Sciatic nerve (tissue), 2 donors: ENCODE measurements around the gene SEMA6A. TPM values are rescaled to one million over a fixed set of nuclear protein-coding genes. Genes with fewer than 3 reads are reported as not detected.
"Not testable (repeated sequence)": the region's sequence is repeated elsewhere in the genome, so short reads cannot be mapped to it uniquely, and the experiment has no call there.

Experiments used
- ATAC-seq: fragments of 200-7000 bp; cut with Tn5 transposase; one replicate; pipeline ENCODE4 v1.9.1; 2020; ENCODE audit warnings: mild to moderate bottlenecking, moderate library complexity
- DNase-seq: peaks from one replicate; pipeline ENCODE4 v3.0.0-alpha.2; 2020; ENCODE audit warnings: low spot score
- intact Hi-C: fragments of 100-400 bp; cut with DNase I; formaldehyde crosslinking; loops from one replicate; pipeline ENCODE4 v1.14.2; 2022
- total RNA-seq: library from RNA; stranded (reverse); fragmentation: NEBNext Ultra II Directional; extraction: Animal tissue kit (Norgen Biotek cat#: 25700); gene quantifications from one replicate; pipeline ENCODE4 v1.2.1, GENCODE V29; 2021
- donor health status: DM: no; HTN: no; CAD: no.
- donor health status: DM: no; HTN: no; CAD: no.

SEMA6A gene
- total RNA-seq, 1 donor from 2014 or later, result 35.4 TPM

DNA sequence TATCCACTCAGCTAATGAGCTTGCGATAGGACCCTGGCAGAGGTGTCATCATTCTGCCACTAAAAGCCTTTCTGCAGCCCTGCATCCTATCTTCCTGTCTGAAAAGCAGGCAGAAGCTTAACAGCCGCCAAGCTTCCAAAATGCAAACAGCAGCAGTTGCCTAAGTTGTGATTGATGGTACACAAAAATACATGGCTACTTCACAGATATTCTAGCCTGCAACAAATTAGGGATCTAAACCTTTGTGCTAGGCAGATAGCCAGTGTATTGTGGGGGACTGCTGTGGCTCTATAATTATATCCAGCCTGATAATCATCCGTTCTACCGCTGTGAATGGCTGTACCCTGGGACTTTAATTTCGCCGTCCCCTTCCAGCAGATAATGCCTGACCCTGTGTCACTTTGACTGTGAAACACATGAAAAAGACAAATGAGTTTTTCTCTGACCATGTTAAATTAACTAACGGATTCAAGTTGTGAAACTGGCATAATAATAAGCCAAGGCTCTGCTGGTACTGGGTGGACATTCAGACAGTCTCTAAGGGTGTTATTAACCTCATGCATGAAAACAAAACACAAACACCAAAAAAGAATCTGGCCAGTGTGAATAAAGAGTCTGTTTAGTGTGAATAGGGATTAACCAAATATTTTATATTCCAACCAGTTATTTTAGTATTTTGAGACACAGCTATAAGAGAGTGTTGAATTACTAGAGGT is 45.9 kb downstream of the SEMA6A start:
- DNase-seq (no peak), ATAC-seq (no peak)
- intact Hi-C loops, result no loop called here

DNA sequence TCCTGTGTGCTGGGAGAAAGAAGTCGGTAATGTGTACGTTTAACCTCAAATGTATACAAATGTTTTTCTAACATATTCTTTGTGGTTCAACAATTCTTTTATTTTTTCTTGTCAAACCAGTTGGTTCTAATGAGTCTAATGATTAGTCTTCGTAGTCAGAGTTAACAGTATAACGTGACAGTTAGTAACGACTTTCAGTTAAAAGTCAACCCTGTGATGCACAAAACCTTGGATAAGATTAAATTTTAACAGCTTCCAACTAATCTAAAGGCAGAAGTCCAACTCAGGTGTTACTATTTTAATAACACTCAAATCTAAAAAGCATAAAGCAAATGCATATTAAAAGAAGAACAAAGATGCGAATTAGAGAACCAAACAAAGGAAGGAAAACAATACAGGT is 47.0 kb downstream of the SEMA6A start:
- ATAC-seq (no peak), DNase-seq (no peak)
- intact Hi-C loops, result no loop called here

DNA sequence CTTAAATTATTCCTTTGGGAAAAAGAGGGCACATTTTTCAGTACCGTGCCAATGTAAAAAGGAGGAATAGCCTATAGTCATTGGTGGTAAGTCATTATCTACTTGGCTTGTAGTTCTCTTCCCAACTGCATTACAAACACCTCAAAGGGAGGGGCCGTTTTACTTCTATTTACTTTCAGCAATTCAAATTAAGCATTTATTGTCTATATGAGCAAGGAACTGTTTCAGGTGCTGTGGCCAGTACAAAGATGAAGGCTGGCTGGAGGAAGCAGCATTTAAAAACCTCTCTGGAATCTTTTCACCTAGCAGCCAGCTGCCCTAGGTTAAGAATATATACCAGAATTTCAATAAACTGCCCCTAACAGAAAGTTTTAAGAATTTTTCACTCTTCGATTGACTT is 48.9 kb downstream of the SEMA6A start:
- ATAC-seq (no peak), DNase-seq (no peak)
- intact Hi-C loops, result no loop called here

DNA sequence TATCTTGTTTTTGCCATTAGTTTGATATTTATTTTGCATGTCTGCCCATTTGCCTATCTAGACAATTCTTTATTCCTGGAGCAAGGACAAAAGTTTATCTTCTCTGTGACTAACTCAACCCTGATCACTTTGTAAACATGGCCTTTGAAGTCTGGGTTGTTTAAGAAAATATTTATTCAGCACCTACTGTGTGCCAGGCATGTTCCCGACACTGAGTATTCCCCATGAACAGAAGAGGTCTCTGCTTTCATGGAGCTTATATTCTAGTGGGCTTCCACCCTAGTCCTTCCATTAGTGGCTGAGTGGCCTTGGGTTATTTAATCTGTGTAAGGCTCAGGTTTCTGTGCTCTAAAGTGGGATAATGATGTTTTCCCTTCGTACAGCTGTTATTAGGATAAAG is 49.7 kb downstream of the SEMA6A start:
- intact Hi-C loops, result no loop called here
- ATAC-seq, result no peak
- DNase-seq, result no peak

DNA sequence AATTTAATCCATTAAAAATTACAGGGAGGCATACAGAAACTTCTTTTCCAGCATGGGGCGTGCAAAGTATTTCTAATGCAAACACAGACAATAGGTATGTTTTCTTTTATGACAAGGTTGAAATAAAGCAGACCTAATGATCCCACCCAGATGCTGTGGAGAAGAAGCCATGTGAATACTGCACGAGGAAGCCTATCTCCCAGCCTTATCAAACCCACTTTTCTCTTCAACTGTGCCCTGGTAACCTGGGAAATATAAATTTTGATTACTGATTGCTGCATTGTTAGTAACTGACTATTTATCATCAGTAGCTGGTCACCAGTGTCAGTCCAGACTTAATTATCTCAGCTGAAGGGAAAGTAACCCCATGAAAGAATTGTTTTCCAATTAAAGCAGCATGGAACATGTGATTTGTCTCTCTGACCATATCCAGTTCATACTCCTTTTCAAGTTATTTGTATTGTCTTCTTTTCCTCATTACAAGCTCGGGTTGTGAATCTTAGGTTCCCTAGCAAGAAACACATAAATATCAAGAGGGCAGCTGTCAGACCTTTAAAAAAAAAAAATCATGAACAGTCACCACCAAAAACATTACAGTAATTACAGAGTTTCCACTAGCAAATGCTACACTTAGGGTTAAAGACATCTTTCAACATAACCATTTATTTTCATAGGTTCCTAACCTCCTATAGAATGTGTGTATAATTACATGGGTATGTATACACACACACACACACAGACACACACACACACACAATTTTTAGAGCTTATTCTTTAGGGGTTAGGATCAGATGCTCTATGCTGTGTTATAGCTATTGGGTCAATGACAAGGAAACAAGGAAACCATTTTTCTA is 50.3 kb downstream of the SEMA6A start:
- intact Hi-C loops, result no loop called here
- ATAC-seq, result no peak

DNA sequence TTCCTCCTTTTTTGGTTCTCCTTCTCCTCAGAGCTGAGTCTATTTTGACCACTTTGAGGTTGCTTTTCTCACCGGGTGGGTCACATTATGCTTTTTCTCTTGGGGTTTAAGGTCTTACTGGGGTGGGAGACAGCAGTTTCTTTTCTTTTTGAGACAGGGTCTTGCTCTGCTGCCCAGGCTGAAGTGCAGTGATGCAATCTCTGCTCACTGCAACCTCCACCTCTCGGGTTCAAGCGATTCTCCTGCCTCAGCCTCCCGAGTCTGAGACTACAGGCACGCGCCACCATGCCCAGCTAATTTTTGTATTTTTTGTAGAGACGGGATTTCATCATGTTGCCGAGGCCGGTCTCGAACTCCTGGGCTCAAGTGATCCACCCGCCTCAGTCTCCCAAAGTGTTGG is 51.4 kb downstream of the SEMA6A start:
- intact Hi-C loops, DNase-seq, ATAC-seq: not testable (repeated sequence)

More for the DNA sequence above, 50.3 kb downstream of the SEMA6A start:
- no peak for DNase-seq

DNA sequence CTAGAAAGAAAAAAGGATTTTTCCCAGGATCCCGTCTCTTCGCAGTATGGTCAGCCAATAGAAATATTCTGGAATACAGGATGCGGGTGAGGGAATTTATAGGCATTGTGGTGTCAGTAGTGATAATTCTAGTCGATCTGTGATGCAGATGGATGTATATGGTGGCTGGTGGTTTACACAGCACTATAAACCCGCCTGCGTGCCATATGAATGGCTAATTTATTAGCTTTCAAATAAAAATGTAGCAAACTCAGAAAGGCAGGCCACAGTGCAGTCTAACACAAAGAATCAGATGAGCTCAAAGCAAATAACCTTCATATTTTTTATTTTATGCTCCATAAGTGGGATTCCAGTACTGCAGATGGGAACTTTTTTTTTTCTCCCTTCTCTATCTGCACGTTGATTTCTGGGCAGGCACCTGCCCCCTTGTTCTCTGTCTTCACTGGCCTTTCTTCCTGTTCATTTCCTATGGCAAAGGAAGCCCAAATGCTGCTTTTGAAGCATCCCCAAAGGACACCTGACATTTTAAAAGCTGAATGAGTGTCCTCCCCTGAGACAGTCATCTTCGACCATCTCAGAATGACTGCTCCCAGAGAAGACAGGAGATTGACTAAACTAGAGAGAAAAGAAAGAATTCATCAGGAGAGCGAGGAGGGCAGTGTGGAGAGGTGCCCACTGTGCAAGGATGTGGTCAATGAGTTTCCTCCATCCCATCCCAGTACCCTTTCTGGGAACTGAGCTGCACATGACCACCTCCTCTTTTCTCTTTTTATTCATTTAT is 52.1 kb downstream of the SEMA6A start:
- ATAC-seq (no peak), DNase-seq (no peak)
- intact Hi-C loops, result no loop called here

DNA sequence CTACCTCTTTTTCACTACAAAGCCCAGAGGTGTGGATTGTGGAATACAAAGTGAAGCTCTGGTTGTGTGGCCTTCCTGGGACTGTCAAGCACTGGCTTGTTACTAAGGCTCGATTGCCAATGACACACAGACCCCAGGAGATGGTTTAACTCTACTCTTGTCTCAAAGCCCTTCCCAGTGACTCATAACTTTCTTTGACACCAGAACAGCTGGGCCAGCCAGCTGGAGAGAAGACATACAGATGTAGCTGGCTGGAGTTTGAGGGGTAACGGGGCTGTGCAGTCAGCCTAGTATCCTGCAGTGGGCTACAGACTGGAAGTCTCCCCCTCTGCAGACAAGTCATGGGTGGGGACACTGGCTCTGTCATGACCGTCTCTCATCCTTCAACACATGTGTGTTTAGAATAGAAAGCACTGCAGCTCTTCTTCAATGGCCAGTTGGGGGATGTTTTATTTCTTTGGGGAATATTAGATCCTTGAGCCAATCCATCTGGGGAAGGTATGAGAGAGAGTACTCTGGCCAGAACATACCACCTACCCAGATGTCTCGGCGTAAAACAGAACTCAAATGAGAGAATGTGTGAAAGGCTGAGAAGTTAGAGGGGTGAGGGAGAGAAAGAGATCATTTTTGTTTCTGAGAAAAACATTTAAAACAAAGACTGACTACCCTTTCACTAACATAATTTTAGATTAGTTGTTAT is 53.3 kb downstream of the SEMA6A start:
- ATAC-seq (peak; percentile 28), DNase-seq (no peak)
- intact Hi-C loops, result no loop called here

DNA sequence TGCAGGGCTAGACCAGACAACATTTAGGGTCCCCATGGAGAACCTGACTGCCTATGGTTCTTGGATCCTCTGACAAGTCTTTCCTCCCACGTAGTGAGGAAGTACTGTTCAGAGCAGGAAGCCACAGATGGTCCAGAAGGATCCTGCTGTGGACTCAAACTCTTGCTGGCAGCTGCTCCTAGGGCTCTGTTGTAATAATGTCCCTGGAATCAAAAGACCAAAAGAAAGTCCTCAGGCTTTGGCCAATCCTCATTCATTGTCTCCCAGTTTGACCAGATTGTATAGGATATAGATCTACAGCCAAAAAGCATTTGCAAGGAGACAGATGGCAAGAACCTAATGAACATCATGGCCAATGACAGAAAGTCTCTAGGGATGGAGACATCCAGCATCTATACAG is 53.9 kb downstream of the SEMA6A start:
- intact Hi-C loops, result no loop called here
- ATAC-seq (no peak), DNase-seq (no peak)

DNA sequence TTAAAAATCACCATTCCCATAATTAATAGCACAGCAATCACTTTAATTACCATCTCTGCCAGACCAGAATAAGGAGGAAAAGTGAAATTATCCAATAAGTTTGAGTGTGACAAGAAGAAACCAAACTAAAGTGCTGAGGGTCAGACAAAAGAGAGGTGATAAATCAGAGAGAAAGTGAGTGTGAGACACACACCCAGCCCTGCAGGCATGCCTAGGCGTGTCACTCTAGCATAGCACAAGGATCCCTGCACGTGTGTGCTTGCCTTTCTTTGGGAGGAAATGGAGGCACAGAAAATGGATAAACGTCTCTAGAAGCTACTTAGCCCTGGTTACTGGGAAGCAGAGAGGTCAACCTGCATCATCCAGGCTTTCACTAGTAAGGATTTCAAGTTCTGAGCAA is 56.2 kb downstream of the SEMA6A start:
- DNase-seq (no peak), ATAC-seq (no peak)
- intact Hi-C loops, result no loop called here

DNA sequence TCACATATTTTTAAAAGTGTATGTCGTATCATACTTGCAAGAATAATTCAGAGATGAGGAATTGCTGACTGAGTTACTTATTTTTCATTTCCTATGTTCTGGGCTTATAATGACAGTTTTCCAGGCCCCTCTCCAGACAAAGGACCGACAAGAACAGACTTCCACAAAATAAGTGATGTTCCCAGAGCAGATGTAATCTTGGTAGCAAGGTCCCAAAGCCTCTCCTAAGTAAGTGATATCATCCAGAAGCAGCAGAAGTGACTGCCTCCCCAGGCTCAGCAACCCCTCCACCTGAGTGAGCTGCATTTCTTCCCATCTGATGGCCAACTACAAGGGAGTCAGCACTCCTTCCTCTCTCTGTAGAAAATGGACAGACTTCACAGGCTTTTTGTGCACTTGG is 57.1 kb downstream of the SEMA6A start:
- ATAC-seq (no peak), DNase-seq (no peak)
- intact Hi-C loops, result no loop called here

DNA sequence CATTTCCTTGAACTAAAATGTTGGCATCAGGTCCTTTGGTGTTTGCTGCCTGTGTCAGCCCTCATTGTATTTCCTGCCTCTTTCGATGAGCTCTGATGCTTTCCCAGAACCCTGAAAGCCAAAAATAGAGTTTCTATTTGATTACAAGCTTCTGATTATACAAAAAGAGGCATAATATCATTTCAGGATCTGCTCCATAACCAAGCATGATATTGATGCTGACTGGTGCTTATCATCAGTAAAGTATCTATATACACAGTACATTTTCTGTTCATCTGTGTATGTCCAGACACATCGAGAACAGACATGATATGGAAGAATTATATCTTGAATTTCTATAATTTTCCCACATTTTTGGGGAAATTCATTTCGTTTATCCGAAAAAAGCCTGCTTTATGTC is 58.6 kb downstream of the SEMA6A start:
- ATAC-seq, result no peak
- intact Hi-C loops, result no loop called here

DNA sequence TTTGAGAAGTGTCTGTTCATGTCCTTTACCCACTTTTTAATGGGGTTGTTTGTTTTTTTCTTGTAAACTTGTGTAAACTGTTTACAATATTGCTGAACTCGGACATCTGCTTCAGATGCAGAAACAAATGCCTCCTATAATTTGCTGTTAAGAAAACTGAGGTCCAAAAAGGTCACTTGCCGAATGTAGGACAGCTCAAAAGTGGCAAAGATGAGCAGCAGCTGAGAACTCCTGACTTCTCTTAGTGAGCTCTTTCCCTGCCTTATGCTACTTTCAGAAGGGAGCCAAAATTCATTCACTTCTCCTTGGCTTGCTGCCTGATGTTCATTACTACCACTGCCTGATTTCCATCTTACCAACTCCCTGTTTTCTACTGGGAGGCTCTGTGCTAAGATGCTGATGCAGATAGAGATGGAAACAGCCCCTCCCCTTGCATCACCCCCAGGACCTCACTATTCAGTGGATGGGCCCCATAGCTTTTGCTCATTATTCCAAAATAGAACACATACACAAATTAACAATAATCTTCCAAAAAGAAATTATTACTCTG is 60.1 kb downstream of the SEMA6A start:
- intact Hi-C loops, result no loop called here
- ATAC-seq (no peak), DNase-seq (no peak)

More for the DNA sequence above, 58.6 kb downstream of the SEMA6A start:
- DNase-seq, result no peak

DNA sequence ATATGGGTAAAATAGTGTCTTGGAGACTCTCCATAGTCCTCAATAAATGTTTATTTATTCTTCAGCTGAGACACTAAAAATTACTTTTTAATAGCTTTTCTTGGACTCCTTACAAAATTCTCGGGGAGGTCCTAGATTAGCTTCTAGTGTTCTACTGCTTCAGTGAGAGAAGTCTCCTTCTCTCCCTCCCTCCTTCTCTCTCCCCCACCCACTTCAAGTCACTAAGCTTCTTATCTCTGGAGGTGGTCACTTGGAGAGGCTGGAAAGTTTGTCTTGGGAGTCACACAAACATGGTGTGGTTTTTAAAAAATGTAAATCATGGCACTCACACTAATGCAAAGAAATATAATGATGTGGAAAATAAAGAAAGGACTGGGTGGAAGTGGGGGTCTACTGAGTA is 64.1 kb downstream of the SEMA6A start:
- ATAC-seq, result no peak
- DNase-seq, result no peak
- intact Hi-C loops, result no loop called here

DNA sequence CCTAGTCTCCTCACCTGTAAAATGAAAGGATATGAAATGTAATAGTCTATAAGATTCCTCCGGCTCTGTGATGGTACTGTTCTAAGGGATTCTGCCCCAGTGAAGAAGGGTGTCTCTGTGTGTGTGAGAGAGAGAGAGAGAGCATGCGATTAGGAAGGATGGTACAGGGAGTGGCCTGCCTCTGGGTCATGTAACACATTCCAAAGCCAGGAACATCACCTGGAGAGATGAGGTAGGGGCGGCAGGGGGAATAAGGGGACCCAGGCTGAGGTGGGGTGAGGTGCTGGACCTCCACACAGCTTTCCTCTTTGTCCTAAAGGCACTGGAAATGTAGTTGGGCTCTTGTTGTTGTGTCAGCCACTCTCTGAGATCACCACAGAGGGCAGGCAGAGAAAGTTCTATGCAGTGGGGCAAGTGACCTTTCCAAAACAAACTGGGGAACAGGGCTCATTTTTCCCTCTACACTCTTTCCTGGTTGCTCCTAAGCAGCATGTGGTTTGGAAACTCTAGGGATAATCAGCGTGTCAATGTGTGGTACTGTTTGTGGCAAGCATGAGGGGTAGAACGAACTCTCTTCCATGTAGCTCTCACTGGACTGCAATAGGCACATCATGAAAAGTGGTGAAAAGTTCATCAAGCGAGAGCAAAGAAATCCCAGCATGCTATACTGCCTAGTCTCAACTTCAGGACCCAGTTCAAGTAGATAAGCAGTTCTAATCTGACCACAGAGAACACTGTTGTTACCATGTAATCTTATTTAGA is 65.0 kb downstream of the SEMA6A start:
- ATAC-seq, result no peak
- intact Hi-C loops, result no loop called here
- no peak for DNase-seq

DNA sequence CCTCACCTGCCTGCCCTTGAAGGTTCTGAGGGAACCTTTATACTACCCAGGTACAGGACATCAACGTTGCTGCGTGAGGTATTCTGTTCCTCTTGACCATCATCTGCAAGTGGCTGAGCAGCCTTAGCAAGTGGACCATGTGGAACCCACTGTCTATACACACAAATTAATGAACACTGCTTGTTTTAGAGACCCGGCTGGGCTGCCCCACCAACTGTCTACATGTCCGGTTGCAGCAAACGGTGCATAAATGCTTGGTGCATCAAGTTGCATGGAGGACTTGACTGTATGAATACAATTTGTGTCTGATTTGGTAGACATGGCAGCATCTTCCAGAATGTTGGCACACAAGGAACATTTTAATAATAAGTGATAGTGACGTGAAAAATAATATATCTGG is 65.8 kb downstream of the SEMA6A start:
- DNase-seq (no peak), ATAC-seq (no peak)
- intact Hi-C loops, result no loop called here

DNA sequence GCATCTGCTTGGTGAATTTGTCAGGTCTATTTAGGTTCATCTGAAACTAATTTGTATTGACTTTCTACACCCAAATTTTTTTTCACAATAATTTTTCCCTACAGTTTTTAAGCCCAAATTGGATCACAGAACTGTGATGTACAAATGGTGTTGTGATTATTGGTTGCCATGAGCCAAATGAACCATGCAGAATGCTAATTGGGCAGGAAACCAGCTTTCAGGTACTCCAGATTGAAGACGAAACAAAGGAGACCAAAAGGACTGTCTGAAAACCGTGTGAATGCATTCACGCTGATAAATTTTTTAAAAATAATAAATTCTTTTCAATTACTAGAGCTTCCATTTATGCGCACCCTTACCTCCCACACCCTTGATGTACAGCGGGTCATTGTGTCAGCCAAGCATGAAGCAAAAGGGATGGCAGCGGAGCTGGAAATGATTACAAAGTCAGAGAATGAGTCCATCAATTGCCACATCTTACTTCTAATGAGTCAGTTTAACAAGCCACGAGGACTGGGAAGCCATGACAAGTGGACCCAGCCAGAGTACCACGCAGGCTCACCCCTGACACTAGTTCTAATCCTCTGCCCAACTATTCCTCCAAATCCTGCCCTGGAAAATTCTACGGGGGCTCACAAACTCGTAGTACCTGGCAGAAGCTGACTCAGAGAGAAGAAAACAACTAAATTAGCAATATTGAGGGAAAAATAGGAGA is 66.5 kb downstream of the SEMA6A start:
- ATAC-seq (peak; percentile 51), DNase-seq (no peak)
- intact Hi-C loops, result no loop called here
